PC-3 (cell line): ENCODE results near the gene GTF2F2.

Source experiments
- EZH2 ChIP-seq: fragments of 300-600 bp; sonication (generic); IDR thresholded peaks from one replicate; pipeline ENCODE4 v1.6.1; 2017; ENCODE audit warnings: antibody characterized with exemption, mild to moderate bottlenecking, low read length; ENCODE audit not compliant: unreplicated experiment
- EZH2phosphoT487 ChIP-seq: fragments of 300-600 bp; sonication (generic); IDR thresholded peaks from 2 replicates; pipeline ENCODE4 v1.6.1; 2018; ENCODE audit warnings: mild to moderate bottlenecking, antibody characterized with exemption, low read length, borderline replicate concordance
- TF ChIP-seq, protein P1 (sequence below): fragments of 300-600 bp; sonication (generic); conservative IDR thresholded peaks from 2 replicates; pipeline ENCODE4 v1.5.1; 2017; ENCODE audit warnings: antibody characterized with exemption, low read depth, mild to moderate bottlenecking, low read length

- TF ChIP-seq, protein P1, sequence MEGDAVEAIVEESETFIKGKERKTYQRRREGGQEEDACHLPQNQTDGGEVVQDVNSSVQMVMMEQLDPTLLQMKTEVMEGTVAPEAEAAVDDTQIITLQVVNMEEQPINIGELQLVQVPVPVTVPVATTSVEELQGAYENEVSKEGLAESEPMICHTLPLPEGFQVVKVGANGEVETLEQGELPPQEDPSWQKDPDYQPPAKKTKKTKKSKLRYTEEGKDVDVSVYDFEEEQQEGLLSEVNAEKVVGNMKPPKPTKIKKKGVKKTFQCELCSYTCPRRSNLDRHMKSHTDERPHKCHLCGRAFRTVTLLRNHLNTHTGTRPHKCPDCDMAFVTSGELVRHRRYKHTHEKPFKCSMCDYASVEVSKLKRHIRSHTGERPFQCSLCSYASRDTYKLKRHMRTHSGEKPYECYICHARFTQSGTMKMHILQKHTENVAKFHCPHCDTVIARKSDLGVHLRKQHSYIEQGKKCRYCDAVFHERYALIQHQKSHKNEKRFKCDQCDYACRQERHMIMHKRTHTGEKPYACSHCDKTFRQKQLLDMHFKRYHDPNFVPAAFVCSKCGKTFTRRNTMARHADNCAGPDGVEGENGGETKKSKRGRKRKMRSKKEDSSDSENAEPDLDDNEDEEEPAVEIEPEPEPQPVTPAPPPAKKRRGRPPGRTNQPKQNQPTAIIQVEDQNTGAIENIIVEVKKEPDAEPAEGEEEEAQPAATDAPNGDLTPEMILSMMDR, result no peak
- TF ChIP-seq EZH2 (no peak), EZH2phosphoT487 (no peak)
Observed at GRCh38 chr13:45314822-45315221, 194.5 kb downstream of the GTF2F2 start.
